Effector memory CD8-positive, alpha-beta T cell (primary cell): ENCODE measurements around the gene PAPPA.
A peak's percentile ranks its signal among the peaks of the same experiment; 100 is the strongest.

Experiments
- ATAC-seq: fragments of 150-1000 bp; cut with Tn5 transposase; replicated peaks from 2 replicates; pipeline ENCODE4 v1.10.0; 2021; ENCODE audit warnings: mild to moderate bottlenecking, moderate library complexity
- DNase-seq, 3 experiments: peaks; one replicate each; pipeline ENCODE4 v3.0.0; 2021
- H3K27ac Mint-ChIP-seq, 2 donors: one replicate each; pipeline ENCODE4 v1.8.0; 2022; ENCODE audit warnings: mild to moderate bottlenecking in 2 of 2, mixed read lengths in 2 of 2, moderate library complexity in 2 of 2
- H3K27me3 Mint-ChIP-seq, 2 donors: one replicate each; pipeline ENCODE4 v1.8.0; 2022; ENCODE audit warnings: mixed read lengths in 2 of 2
- H3K36me3 Mint-ChIP-seq: one replicate; pipeline ENCODE4 v1.8.0; 2022; ENCODE audit warnings: mild to moderate bottlenecking, moderate library complexity, mixed read lengths; ENCODE audit not compliant: insufficient read depth
- H3K4me1 Mint-ChIP-seq, 2 donors: one replicate each; pipeline ENCODE4 v1.8.0; 2022; ENCODE audit warnings: low read depth in 2 of 2, mixed read lengths in 2 of 2
- H3K4me3 Mint-ChIP-seq, 2 donors: one replicate each; pipeline ENCODE4 v1.8.0; 2022; ENCODE audit warnings: mild to moderate bottlenecking in 2 of 2, mixed read lengths in 2 of 2, moderate library complexity in 2 of 2
- H3K9me3 Mint-ChIP-seq, 2 donors: one replicate each; pipeline ENCODE4 v1.8.0; 2022; ENCODE audit warnings: mixed read lengths in 2 of 2

PAPPA gene

GRCh38 chr9:116270546-116270945, 117.0 kb downstream of the PAPPA start:
- no peaks in the 10 kb centered on the region for H3K36me3 Mint-ChIP-seq
- H3K27me3 Mint-ChIP-seq: no peaks in the 10 kb centered on the region
- H3K4me3 Mint-ChIP-seq: no peak overlapping the region
- DNase-seq (no peak), ATAC-seq (no peak)
- no peaks in the 10 kb centered on the region for H3K4me1 Mint-ChIP-seq
- H3K9me3 Mint-ChIP-seq: no peaks in the 10 kb centered on the region
- H3K27ac Mint-ChIP-seq: no peak overlapping the region

GRCh38 chr9:116271340-116271739, 117.7 kb downstream of the PAPPA start:
- H3K9me3 Mint-ChIP-seq: no peaks in the 10 kb centered on the region
- H3K4me3 Mint-ChIP-seq: no peak overlapping the region
- no peaks in the 10 kb centered on the region for H3K27me3 Mint-ChIP-seq
- H3K27ac Mint-ChIP-seq: no peak overlapping the region
- no peaks in the 10 kb centered on the region for H3K4me1 Mint-ChIP-seq
- H3K36me3 Mint-ChIP-seq: no peaks in the 10 kb centered on the region
- no peak for ATAC-seq
- DNase-seq: no peak

GRCh38 chr9:116271991-116272390, 118.4 kb downstream of the PAPPA start:
- H3K4me3 Mint-ChIP-seq: no peak overlapping the region
- H3K4me1 Mint-ChIP-seq: no peaks in the 10 kb centered on the region
- H3K9me3 Mint-ChIP-seq: no peaks in the 10 kb centered on the region
- H3K27me3 Mint-ChIP-seq: peaks cover 0 to 6% of the 10 kb centered on the region in 2 donors
- no peaks in the 10 kb centered on the region for H3K36me3 Mint-ChIP-seq
- no peak overlapping the region for H3K27ac Mint-ChIP-seq
- no peak for ATAC-seq
- no peak for DNase-seq

GRCh38 chr9:116274293-116274692, 120.7 kb downstream of the PAPPA start:
- Mint-ChIP-seq H3K4me3 (no peak overlapping the region), H3K27me3 (peaks cover 0 to 9% of the 10 kb centered on the region in 2 donors), H3K4me1 (no peaks in the 10 kb centered on the region), H3K9me3 (no peaks in the 10 kb centered on the region), H3K36me3 (no peaks in the 10 kb centered on the region), H3K27ac (no peak overlapping the region)
- ATAC-seq (no peak), DNase-seq (no peak)

GRCh38 chr9:116275418-116276195, 122.0 kb downstream of the PAPPA start:
- peaks cover 0 to 9% of the 10 kb centered on the region in 2 donors for H3K27me3 Mint-ChIP-seq
- DNase-seq (no peak), ATAC-seq (no peak)
- peaks cover 0 to 2% of the 10 kb centered on the region in 2 donors for H3K9me3 Mint-ChIP-seq
- H3K27ac Mint-ChIP-seq: peak overlapping the region in 1 of 2 donors; percentile 0
- no peaks in the 10 kb centered on the region for H3K4me1 Mint-ChIP-seq
- H3K4me3 Mint-ChIP-seq: no peak overlapping the region
- H3K36me3 Mint-ChIP-seq: no peaks in the 10 kb centered on the region

- Mint-ChIP-seq H3K4me3 (no peak overlapping the region), H3K36me3 (no peaks in the 10 kb centered on the region), H3K27ac (no peak overlapping the region), H3K27me3 (peaks cover 0 to 9% of the 10 kb centered on the region in 2 donors), H3K4me1 (no peaks in the 10 kb centered on the region), H3K9me3 (peaks cover 0 to 2% of the 10 kb centered on the region in 2 donors)
- DNase-seq (no peak), ATAC-seq (no peak)
Observed at GRCh38 chr9:116276196-116276493, 122.6 kb downstream of the PAPPA start.

GRCh38 chr9:116276651-116277121, 123.1 kb downstream of the PAPPA start:
- Mint-ChIP-seq H3K27me3 (peaks cover 0 to 9% of the 10 kb centered on the region in 2 donors), H3K4me3 (no peak overlapping the region), H3K4me1 (no peaks in the 10 kb centered on the region), H3K27ac (no peak overlapping the region), H3K9me3 (peaks cover 0 to 2% of the 10 kb centered on the region in 2 donors), H3K36me3 (no peaks in the 10 kb centered on the region)
- DNase-seq: no peak
- ATAC-seq: no peak

GRCh38 chr9:116278326-116278725, 124.7 kb downstream of the PAPPA start:
- no peak for DNase-seq
- Mint-ChIP-seq H3K27ac (no peak overlapping the region), H3K36me3 (no peaks in the 10 kb centered on the region), H3K4me3 (no peak overlapping the region), H3K27me3 (peaks cover 0 to 9% of the 10 kb centered on the region in 2 donors), H3K4me1 (no peaks in the 10 kb centered on the region), H3K9me3 (peaks cover 0 to 4% of the 10 kb centered on the region in 2 donors)
- no peak for ATAC-seq

GRCh38 chr9:116279230-116279629, 125.6 kb downstream of the PAPPA start:
- H3K27me3 Mint-ChIP-seq: peaks cover 0 to 9% of the 10 kb centered on the region in 2 donors
- H3K4me3 Mint-ChIP-seq: no peak overlapping the region
- H3K27ac Mint-ChIP-seq: no peak overlapping the region

GRCh38 chr9:116280529-116280928, 126.9 kb downstream of the PAPPA start:
- Mint-ChIP-seq H3K4me3 (no peak overlapping the region), H3K36me3 (no peaks in the 10 kb centered on the region), H3K27me3 (peaks cover 0 to 9% of the 10 kb centered on the region in 2 donors), H3K4me1 (no peaks in the 10 kb centered on the region), H3K9me3 (peaks cover 0 to 4% of the 10 kb centered on the region in 2 donors), H3K27ac (no peak overlapping the region)
- no peak for ATAC-seq
- no peak for DNase-seq

More at GRCh38 chr9:116279230-116279629, 125.6 kb downstream of the PAPPA start:
- no peak for ATAC-seq
- H3K36me3 Mint-ChIP-seq: no peaks in the 10 kb centered on the region
- H3K4me1 Mint-ChIP-seq: no peaks in the 10 kb centered on the region
- no peak for DNase-seq
- H3K9me3 Mint-ChIP-seq: peaks cover 0 to 4% of the 10 kb centered on the region in 2 donors

GRCh38 chr9:116282597-116282996, 129.0 kb downstream of the PAPPA start:
- H3K4me3 Mint-ChIP-seq: no peak overlapping the region
- no peaks in the 10 kb centered on the region for H3K4me1 Mint-ChIP-seq
- H3K36me3 Mint-ChIP-seq: no peaks in the 10 kb centered on the region
- H3K27me3 Mint-ChIP-seq: no peaks in the 10 kb centered on the region
- no peak for ATAC-seq
- H3K27ac Mint-ChIP-seq: no peak overlapping the region
- peaks cover 0 to 4% of the 10 kb centered on the region in 2 donors for H3K9me3 Mint-ChIP-seq
- DNase-seq: no peak

GRCh38 chr9:116284518-116284917, 130.9 kb downstream of the PAPPA start:
- Mint-ChIP-seq H3K4me1 (no peaks in the 10 kb centered on the region), H3K27ac (no peak overlapping the region), H3K27me3 (no peaks in the 10 kb centered on the region), H3K4me3 (no peak overlapping the region), H3K36me3 (no peaks in the 10 kb centered on the region), H3K9me3 (peaks cover 0 to 4% of the 10 kb centered on the region in 2 donors)
- DNase-seq (no peak), ATAC-seq (no peak)

- no peak overlapping the region for H3K27ac Mint-ChIP-seq
- H3K9me3 Mint-ChIP-seq: peaks cover 0 to 2% of the 10 kb centered on the region in 2 donors
- H3K36me3 Mint-ChIP-seq: no peaks in the 10 kb centered on the region
Observed at GRCh38 chr9:116285320-116285719, 131.7 kb downstream of the PAPPA start.

GRCh38 chr9:116286297-116286696, 132.7 kb downstream of the PAPPA start:
- Mint-ChIP-seq H3K4me3 (no peak overlapping the region), H3K9me3 (peaks cover 0 to 2% of the 10 kb centered on the region in 2 donors), H3K27me3 (no peaks in the 10 kb centered on the region), H3K27ac (no peak overlapping the region), H3K4me1 (no peaks in the 10 kb centered on the region), H3K36me3 (no peaks in the 10 kb centered on the region)
- ATAC-seq: no peak
- DNase-seq: no peak

More at GRCh38 chr9:116285320-116285719, 131.7 kb downstream of the PAPPA start:
- Mint-ChIP-seq H3K4me3 (no peak overlapping the region), H3K4me1 (no peaks in the 10 kb centered on the region), H3K27me3 (no peaks in the 10 kb centered on the region)
- DNase-seq (no peak), ATAC-seq (no peak)
